Right forelimb (tissue), 1 donor: ENCODE results near the gene HEG1.

Experiments used
- DNase-seq: peaks from one replicate; pipeline ENCODE4 v3.0.0-alpha.2; 2018

Gene HEG1

GRCh38 chr3:124939661-124940060 is 116.1 kb downstream of the HEG1 start:
- no peak for DNase-seq

- no peak for DNase-seq
Measured at GRCh38 chr3:124938896-124939295, 116.9 kb downstream of the HEG1 start.

- DNase-seq = no peak
Measured at GRCh38 chr3:124937049-124937448, 118.7 kb downstream of the HEG1 start.

GRCh38 chr3:124935794-124936542 is 119.8 kb downstream of the HEG1 start:
- no peak for DNase-seq

GRCh38 chr3:124935264-124935663 is 120.5 kb downstream of the HEG1 start:
- DNase-seq = no peak

- no peak for DNase-seq
Measured at GRCh38 chr3:124934577-124934976, 121.2 kb downstream of the HEG1 start, which contains the start of gene MUC13. Gene MUC13 (minus strand): TSS chr3:124934751. CDS start chr3:124934712, 39 bp downstream.

GRCh38 chr3:124928333-124929202 is 127.2 kb downstream of the HEG1 start:
- peak; percentile 55 for DNase-seq

GRCh38 chr3:124927574-124928045 is 128.2 kb downstream of the HEG1 start:
- no peak for DNase-seq

- DNase-seq = no peak
Measured at GRCh38 chr3:124926426-124927101, 129.2 kb downstream of the HEG1 start.

- DNase-seq = no peak
Measured at GRCh38 chr3:124924741-124925140, 131.1 kb downstream of the HEG1 start.

GRCh38 chr3:124923833-124924232 is 132.0 kb downstream of the HEG1 start:
- no peak for DNase-seq

GRCh38 chr3:124920718-124921117 is 135.1 kb downstream of the HEG1 start:
- no peak for DNase-seq

GRCh38 chr3:124919756-124920155 is 136.0 kb downstream of the HEG1 start:
- DNase-seq = no peak

- DNase-seq = no peak
Measured at GRCh38 chr3:124918524-124918923, 137.3 kb downstream of the HEG1 start.

GRCh38 chr3:124916837-124917409 is 138.9 kb downstream of the HEG1 start:
- no peak for DNase-seq
